NCI-H1105 treated with DMSO at 0.1 percent for 48 hours (cell line): ENCODE data around the gene STXBP6.
"Not testable (repeated sequence)": the region's sequence is repeated elsewhere in the genome, so short reads cannot be mapped to it uniquely, and the experiment has no call there.

Experiments used
- DNase-seq: peaks from one replicate; lab custom pipeline; 2025; lab: John Stamatoyannopoulos, UW

The STXBP6 gene

DNA sequence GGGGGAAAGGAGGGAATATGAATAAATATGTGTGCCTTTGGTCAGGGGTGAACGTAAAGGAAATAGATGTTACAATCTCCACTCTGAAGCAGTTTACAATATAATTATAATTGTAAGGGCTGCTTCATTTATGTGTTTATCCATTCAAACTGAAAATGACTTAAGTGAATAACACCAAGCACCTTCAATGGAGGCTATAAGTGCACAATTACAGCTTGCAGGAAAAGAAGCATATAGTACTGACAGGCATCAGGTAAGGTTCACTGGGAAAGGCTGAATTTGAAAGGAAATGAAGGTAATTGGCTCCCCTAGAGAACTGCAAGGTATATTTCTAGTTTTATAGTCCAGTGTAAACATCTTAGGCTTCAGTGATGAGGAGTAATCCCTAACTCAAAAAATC is 192.7 kb downstream of the STXBP6 start:
- DNase-seq: no peak

DNA sequence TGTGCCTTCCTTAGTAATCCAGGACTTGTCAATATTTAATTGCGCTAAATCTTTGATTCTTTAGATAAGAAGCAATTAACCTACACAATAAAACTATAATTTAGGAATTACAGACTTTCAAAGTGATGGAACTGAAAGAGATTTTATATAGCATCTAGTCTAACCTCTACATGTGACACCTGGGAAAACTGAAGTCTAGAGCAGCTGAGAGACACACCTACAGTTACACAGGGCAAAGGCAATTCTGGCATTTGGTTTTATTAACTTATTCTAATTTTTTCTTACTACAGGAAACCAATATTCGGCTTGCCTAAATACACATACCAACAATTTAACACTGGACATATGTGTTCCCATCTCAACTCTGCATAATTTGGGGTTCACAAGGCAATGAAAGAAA is 196.5 kb downstream of the STXBP6 start:
- DNase-seq: no peak

DNA sequence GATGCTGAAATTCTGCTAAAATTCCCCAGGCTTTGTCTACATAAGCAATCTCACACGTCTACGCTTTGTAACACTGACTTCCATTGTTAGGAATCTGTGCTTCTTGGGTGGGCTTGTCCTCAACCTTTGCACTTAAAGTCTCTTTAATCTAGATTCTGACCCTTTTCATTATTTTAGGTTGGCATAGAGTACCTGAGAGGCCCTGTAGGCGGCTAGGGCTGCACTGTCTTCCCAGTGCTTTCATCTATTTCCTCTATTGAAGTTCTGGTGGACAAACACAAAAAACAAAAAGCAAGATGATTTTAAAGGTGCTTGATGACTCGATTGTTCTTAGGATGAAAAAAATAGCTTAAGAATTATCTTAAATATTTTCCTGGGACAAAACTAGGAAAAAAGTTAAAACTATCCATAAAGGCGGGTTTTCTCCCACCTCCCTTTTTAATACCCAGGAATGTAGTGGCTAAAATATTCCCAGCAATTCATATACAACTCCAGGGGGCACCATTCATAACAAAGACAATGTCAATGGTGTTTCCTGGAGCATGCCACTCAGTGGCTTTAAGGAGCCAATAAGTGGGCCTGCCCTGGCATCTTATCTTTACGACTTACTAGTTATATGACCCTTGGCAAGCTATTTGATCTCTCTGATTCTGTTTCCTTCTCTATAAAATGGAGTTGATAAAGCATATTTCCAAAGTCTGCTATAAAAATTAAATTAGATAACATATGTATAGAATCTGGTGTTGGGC is 197.5 kb downstream of the STXBP6 start:
- no peak for DNase-seq

DNA sequence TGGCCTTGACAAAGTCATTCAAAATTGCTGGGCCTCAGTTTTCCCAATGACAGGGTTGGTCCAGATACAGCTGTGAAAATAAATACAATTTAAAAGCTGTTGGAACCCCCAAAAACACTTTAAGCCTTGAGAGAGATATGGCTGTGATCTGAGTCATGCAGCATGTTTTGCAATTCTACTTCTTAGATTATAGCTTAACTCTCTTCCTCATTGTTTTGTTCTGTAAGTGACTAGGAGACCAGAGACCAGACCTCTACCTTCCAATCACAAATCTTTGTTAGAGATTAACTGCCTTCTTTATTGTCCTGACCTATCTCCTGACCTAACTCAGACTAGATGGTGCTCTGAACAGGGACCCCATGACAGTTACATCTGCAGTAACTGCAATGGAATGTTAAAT is 198.1 kb downstream of the STXBP6 start:
- DNase-seq: no peak

DNA sequence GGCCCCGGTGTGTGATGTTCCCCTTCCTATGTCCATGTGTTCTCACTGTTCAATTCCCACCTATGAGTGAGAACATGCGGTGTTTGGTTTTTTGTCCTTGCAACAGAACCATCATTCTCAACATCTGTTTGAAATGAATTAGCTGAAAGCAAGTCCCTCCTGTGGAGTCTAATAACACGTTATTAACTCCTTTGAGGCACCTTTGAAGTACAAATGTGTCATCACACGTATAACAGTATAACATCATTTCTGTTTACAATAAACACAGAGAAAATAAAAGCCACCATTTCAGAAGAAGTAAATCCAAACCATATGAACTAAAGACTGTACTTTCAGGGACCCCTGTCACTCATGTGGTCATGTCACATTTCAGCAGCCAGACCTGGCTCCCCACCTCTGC is 198.5 kb downstream of the STXBP6 start:
- DNase-seq: no peak

DNA sequence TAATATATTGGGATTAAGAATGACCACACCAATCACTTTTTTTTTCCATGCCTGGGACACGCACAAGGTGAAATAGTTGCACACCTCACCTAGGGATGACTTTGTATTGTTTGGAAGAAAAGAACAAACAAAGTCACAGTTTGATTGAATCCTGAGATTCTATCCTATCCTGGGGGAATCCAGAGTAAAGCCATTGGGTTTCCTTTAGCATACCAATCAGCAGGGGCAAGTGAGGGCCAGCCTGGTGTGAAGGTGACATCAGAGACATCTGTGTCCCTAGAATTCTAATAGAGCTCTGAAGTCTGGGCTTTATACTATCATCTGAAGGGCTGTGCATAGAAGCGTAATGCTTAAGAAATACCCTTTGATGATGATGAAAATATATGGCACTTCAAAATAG is 199.9 kb downstream of the STXBP6 start:
- no peak for DNase-seq

DNA sequence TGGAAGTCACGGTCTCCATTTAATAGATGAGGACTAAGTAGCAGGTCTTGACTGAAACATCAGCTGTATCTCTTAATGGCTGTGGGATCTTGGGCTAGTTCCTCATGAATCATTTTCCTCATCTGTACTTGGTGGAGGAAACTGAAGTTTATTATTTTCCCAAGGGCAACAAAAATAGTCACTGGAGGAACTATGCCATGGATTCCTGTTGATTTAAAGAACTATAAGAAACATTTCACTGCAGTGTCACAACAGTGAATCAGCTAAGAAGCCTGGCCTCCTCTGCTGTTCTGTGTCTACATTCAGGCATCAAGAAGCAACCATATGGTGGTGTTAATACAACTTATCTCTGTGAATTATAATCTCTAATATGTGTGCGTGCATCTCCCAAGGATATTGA is 200.5 kb downstream of the STXBP6 start:
- no peak for DNase-seq

DNA sequence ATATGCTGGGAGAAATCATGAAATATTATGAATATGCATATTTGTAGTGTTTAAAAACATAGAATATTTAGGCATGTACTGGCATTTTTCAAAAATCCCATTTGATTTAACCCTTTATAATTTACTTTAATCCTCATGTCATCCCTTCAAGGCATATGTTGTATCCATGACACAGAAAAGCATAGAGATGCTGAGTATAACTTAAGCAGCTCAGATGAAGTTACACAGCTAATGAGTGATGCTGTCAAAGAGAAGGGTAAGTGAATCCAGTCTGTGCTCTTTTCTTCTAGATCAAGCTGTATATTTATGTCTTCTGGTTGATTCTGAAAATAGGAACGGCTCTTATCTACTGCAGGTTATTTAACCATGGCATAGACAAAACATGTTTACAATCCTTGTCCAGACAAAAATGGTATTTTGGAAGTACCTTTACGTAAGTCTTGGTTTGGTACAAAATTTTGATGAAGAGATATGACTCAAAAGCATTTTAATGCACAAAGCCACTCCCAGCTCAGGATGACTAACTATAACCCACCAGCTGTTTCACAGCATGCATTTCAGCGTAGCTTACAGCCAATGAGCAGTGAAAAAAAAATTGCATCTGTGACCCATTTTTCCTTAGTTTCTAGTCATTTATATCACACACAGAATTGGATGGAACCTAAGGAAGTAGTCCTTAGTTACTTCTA is 201.7 kb downstream of the STXBP6 start:
- DNase-seq: no peak

DNA sequence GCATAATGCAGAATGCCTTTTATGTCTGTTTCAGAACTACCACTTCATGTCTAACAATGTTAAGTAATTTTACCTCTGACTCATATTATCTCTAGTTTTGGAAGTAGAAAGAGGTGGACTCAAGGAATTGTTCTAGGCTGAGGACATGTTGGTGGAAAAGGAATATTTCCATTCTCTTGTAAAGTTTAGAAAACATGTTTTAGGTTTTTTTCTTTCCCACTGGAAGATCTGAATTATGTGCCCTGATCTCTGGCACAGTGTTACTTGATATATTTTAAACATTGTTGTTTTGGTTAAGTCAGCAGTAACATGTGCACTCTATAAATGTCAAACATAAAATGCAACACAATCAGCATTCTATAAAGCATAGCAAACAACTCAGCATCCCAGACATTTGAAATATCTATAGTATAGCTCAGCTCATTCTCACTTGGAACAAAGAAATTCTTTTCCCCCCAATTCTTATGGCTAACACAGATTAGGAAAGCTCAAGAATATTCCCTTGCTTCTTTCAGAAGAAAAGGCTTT is 202.3 kb downstream of the STXBP6 start:
- no peak for DNase-seq

DNA sequence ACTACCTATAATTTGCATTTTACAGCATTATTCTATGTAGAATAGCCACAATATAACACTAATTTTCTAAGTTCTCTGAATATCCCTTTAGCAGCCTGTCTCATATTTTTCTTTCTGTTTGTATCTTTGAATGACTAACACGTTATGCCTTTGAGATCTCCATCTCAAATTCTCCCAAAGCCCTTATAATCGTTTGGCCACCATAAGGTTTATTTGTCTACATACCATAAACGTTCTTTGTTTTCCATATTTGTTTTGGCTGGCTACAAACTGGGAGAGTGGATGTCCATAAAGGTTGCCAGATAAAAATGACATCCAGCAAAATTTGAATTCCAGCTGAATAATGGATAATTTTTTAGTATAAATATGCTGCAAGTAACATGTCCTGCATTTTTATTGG is 203.7 kb downstream of the STXBP6 start:
- DNase-seq: peak; percentile 4

DNA sequence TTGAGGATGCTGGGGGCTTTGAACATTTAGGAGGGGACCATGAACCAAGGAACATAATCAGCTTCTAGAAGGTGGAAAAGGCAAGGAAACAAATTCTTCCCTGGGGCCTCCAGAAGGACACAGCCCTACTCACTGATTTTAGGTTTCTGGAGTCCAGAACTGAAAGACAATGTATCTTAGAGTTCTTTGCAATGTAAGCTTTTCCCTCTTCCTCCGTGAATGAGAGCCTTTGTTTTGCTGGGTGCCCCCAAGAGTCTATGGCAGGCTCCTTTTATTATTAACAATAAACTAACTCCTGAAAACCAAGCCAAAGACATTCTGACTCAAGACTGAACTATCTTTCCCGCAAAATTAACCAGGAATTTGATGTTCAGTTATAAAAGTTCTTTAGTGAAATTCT is 204.1 kb downstream of the STXBP6 start:
- DNase-seq: no peak

DNA sequence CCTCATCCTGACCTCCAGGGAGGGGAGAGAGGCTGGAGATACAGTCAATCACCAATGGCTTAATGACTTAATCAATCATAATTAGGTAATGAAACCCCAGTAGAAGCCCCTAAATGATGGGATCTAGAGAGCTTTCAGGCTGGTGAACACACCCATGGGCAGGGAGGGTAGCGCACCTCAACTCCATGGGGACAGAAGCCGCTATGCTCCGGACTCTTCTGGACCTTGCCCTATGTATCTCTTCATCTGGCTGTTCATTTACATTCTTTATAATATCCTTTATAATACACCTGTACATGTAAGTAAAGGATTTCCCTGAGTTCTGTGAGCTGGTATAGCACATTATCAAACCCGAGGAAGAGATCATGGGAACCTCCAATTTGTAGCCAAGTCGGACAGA is 205.9 kb downstream of the STXBP6 start:
- DNase-seq: no peak

DNA sequence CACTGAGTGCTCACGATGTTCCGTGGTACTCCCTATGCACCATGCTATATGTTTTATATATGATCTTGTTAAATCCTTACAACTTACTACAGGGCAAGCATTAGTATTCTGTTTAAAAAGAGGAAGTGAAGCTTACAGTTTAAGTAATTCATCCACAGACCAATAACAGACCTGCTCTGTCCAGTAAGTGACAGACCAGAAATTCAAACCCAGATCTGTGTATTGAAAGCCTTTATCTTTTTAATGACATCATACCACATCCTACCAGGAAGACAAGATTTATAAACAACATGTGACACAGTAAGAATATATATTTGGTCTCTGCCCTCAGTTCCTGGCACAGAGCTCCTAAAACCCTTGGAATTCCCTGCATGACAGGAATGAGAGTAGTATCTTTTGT is 206.5 kb downstream of the STXBP6 start:
- DNase-seq: no peak

DNA sequence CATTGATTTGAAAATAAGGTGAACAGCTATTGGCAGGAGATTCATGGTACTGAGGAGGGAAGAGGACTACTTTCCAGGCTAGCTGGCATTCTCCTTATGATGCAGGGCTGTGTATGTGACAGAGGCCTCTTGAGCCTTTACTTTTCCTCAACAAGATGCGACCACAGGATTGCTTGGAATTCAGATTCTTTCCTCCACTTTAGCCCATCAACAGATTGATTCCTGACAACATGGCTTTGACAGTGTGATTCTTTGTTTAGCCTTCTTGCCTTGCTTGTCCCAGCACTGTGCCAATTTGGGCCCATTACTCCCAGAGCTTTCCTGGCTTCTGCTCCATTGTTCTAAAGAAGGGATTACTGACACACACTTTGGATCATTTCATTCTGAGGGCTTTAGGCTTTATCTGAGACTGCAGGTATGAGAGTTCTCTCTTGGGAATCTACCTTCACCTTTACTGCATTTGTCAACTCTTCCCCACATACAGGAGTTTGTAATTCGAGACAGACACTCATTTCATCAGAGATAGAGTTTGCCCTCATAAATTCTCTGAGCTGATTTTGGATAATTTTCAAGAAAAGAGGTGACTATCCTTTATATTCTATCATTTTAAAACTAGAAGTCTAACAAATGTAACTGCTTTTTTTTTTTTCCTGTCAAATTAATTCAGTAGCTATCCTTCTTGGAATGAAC is 209.6 kb downstream of the STXBP6 start:
- no peak for DNase-seq

DNA sequence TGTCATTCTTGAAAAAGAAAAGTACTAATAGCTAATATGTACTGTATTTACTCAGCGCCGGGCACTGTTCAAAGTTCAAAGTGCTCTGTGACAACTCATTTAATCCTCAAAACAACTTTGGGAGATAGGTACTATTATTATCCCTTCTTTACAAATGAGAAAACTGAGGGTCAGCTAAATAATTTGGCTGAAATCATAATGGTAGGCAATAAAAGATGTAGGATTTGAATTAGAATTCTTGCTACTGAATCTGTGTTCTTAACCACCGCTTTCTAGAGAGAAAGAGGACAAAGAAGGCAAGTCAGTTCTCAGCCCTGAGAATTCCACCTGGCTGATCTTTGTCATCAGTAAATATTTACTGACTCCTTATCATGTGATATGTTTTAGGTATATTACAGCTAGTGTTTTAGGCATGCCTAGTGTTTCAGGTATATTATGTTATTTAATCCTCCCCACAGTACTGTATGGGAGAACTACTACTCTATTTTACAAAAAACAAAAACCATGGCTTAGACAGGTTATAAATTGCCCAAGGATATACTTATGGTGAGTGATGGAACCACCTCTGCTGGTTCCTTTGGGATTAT is 210.2 kb downstream of the STXBP6 start:
- DNase-seq: no peak

DNA sequence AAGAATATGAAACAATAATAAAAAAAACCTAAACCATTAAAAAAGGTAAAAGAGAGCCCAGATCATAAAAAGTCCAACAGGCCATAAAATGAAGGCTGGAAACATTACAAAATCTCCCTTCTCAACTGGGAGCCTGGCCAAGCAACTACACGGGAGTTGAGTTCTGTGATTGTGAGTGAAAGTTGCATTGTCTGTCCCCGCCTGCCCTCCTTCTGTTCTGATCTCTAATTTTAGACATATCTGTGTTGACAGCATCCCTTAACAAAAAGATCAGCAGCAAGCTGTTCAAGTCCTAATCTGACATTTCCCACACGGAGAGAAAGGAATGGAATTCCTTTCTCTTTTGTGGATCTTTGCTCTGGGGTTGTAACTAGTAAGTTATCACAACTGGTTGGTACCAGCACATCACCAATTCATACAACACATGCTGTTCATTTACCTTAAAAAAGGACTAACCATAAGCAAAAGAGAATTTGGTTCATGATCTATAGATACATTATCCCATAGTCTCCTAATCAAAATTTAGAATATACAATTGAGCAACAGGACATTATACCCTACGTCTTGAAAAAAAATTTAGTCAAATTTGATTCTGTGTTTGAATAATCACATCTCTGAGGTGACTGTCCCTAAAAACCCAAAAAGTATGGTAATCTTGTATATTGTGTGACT is 210.9 kb downstream of the STXBP6 start:
- DNase-seq: no peak

DNA sequence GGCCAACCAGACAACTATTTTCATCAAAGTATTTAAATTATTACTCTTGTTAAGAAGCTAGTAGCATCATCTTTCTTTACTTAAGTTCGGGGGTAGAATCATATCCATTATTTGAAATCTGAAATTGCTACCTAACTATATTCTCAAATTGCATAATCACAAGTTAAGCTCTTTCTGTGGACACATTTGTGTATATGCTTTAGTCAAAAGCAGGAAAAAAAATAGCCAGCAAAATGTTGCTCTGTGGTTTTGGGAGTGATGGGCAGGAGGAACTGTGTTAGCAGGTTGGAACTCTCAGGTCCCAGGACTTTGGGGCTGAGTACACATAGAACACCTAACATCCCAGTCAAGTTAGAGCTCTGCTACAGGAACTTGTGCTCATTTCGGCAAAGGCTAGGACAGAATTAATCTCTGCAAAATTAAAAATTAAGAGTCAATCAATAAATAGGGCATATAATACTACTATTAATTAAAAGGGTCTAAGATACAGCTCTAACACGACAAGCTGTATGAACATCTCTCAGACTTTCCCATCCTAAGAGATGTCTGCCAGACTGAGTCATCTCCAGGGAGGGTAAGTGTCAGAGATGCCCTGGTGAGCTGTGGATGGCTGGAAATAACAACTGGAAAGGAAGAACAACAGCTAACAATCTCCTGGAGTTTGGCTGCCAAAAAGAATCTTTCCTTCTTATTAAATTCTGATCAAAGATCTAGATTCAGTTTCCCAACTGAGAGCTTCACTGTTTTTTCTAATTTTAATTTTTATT is 212.5 kb downstream of the STXBP6 start:
- DNase-seq: no peak

DNA sequence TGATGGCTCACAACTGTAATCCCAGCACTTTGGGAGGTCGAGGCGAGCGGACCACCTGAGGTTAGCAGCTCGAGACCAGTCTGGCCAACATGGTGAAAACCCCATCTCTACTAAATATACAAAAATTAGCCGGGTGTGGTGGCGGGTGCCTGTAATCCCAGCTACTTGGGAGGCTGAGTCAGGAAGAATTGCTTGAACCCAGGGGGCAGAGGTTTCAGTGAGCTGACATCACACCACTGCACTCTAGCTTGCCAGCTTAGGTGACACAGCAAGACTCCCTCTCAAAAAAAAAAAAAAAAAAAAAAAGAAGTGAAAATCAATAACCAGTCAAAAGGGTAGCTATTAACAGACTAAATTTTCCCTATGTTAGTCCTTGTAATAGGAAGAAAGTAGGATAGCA is 213.6 kb downstream of the STXBP6 start:
- DNase-seq: not testable (repeated sequence)

DNA sequence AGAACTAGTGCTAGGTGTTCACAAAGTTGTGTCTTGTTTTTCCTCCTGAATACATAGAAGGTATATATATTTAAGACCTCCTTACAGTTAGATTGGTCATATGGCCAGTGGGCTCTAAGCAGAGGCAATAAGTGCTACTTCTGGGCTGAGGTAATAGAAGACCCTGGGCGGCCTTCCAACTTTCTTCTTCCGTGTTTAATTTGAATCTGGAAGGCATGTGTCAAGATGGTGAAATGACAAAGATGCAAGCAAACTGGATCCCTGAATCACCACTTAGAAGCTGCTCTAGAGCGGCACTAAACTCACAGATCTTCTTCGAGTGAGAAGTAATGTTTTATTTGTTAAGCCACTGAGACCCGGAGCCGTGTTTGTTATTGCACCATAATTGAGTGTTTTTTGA is 215.0 kb downstream of the STXBP6 start:
- DNase-seq: no peak

DNA sequence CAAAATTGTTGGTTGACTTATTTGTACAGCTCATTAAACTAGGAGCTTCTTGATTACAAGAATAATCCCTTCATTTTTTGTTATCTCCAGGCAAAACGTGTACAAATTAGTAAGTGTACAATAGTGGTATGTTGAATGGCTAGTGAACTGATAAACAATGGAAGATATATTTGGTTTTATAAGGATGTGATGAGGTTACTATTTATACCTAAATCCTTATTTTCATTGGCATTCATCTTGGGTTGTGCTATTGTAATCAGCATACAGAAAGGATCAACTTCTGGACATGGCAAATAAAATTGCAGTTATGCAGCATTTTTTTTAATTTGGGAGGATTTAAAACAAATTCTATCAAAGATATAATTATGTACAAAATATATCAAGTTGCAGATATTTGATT is 216.6 kb downstream of the STXBP6 start:
- DNase-seq: no peak

DNA sequence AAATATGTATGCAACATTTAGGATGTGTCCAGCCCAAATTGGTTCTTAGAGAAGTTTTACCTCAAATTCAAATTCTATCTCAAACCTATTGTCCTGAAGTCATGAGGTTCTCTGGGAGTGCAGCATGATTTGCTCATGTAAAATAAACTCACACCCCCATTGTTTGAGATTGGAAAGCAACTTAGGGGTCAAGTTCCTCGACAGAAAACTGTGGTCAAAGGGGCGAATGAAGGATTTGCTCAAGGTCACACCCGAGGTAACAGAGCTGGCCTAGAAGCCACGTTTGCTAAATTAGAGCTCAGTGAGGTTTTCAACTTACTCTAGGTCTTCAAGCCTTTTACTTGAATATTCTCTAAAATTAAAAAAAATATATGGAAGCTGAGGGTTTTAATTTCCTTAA is 218.3 kb downstream of the STXBP6 start:
- DNase-seq: no peak
